CD8-positive, alpha-beta memory T cell (primary cell): ENCODE data around the gene DUS2. TPM values are rescaled to one million over a fixed set of nuclear protein-coding genes. Genes with fewer than 3 reads are reported as not detected.
"Not testable (repeated sequence)": the region's sequence is repeated elsewhere in the genome, so short reads cannot be mapped to it uniquely, and the experiment has no call there.

ENCODE experiments used
- CTCF ChIA-PET: fragments of 350-600 bp; sonication (Branson Sonifier 250); formaldehyde crosslinking; loops from one replicate; lab custom pipeline; 2021; ENCODE audit warnings: antibody characterized with exemption; lab: Charles Lee
- POLR2A ChIA-PET: fragments of 350-600 bp; sonication (Branson Sonifier 250); formaldehyde crosslinking; loops from one replicate; lab custom pipeline; 2021; ENCODE audit warnings: antibody characterized with exemption; lab: Charles Lee
- DNase-seq, 5 donors: peaks; one replicate each; pipeline versions ENCODE4 v3.0.0 to v3.0.0-alpha.2; 2020 to 2022; ENCODE audit warnings: mixed read lengths in 1 of 5
- H3K27ac ChIP-seq: one replicate; pipeline ENCODE4 v1.7.0; 2013; ENCODE audit warnings: low read depth, mild to moderate bottlenecking, low read length, moderate library complexity
- H3K27me3 ChIP-seq: 2 replicates; pipeline ENCODE4 v1.7.0; 2013; ENCODE audit warnings: low read length, mild to moderate bottlenecking; ENCODE audit not compliant: insufficient read depth, poor library complexity, severe bottlenecking
- H3K36me3 ChIP-seq: 2 replicates; pipeline ENCODE4 v1.7.0; 2013; ENCODE audit warnings: mild to moderate bottlenecking, low read length, moderate library complexity; ENCODE audit not compliant: insufficient read depth
- H3K4me1 ChIP-seq: 2 replicates; pipeline ENCODE4 v1.7.0; 2013; ENCODE audit warnings: mild to moderate bottlenecking, low read length, moderate library complexity; ENCODE audit not compliant: insufficient read depth
- H3K4me3 ChIP-seq: 2 replicates; pipeline ENCODE4 v1.7.0; 2013; ENCODE audit warnings: mild to moderate bottlenecking, low read length
- H3K9me3 ChIP-seq: 2 replicates; pipeline ENCODE4 v1.7.0; 2013; ENCODE audit warnings: mild to moderate bottlenecking, low read length
- H3K27ac Mint-ChIP-seq, 8 donors: one replicate each; pipeline ENCODE4 v1.8.0; 2020 to 2021; ENCODE audit warnings: mixed read lengths in 8 of 8, mild to moderate bottlenecking in 6 of 8, inconsistent platforms in 3 of 8, moderate library complexity in 3 of 8
- H3K27me3 Mint-ChIP-seq, 2 donors: one replicate each; pipeline ENCODE4 v1.8.0; 2020 to 2021; ENCODE audit warnings: mixed read lengths in 2 of 2, mild to moderate bottlenecking in 1 of 2, moderate library complexity in 1 of 2
- H3K36me3 Mint-ChIP-seq, 3 donors: one replicate each; pipeline ENCODE4 v1.8.0; 2020 to 2021; ENCODE audit warnings: mixed read lengths in 3 of 3, inconsistent platforms in 1 of 3, mild to moderate bottlenecking in 1 of 3
- H3K4me1 Mint-ChIP-seq, 3 donors: one replicate each; pipeline ENCODE4 v1.8.0; 2020 to 2021; ENCODE audit warnings: mixed read lengths in 3 of 3, inconsistent platforms in 1 of 3, mild to moderate bottlenecking in 1 of 3
- H3K4me3 Mint-ChIP-seq, 7 donors: one replicate each; pipeline ENCODE4 v1.8.0; 2020 to 2021; ENCODE audit warnings: mixed read lengths in 7 of 7, mild to moderate bottlenecking in 6 of 7, moderate library complexity in 4 of 7, inconsistent platforms in 2 of 7
- H3K9me3 Mint-ChIP-seq, 5 donors: one replicate each; pipeline ENCODE4 v1.8.0; 2020 to 2022; ENCODE audit warnings: mixed read lengths in 5 of 5, mild to moderate bottlenecking in 3 of 5, moderate library complexity in 2 of 5, inconsistent platforms in 1 of 5
- polyA plus RNA-seq: library from polyadenylated mRNA; unstranded; fragments of 300-500 nt; fragmentation: Illumina TruSeq; gene quantifications from one replicate; pipeline ENCODE4 v1.2.3, GENCODE V29; 2021
- total RNA-seq, 2 experiments: library from RNA; stranded (reverse); gene quantifications; one replicate each; pipeline ENCODE4 v1.2.3, GENCODE V29; 2021

Gene DUS2
- total and polyA plus RNA-seq, 3 experiments from 2014 or later = 15.3 to 32.2 (median 31.3) TPM

DNA sequence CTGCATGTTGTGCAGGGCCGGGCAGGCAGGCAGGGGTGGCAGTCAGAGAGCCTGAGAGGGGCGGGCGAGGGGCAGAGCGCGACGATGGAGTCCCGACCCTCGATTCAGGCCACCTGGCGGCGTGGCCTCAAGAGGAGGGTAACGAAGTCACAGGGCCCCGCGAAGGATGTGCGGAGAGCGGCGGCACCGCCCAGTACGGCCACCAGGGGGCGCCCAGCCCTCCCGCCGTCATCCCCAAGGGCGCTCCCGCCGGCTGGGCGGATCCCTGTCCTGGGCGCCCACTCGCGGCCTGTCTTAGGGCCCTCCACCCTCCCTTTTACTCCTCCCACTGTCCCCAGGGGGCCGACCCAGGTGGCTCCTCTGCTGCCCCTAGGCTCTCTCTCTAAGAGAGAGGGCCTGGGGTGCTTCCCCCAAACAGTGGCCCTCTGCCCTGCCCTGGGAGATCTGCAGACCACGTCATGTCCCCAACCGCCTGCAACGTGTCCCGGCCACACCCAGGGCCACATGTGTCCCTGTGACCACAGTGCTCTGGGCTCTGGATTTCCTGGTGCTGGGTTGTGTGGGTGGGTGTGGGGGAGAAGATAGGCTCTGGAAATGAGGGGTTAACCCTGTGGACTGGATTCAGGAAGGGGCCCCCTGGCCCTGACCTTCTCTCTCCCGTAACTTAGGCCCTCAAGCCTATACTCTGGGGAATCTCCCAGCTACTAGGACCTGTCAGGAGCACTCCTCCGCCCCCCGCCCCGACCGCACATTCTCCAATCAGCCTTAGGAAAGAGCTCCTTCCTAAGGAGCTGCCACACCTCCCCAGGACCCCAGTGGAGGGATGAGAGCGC lies 29.7 kb upstream of the DUS2 start:
- peak overlapping the region; percentile 71 for H3K27ac ChIP-seq
- H3K36me3 ChIP-seq = no peaks in the 10 kb centered on the region
- POLR2A ChIA-PET = interaction anchor here (0.7 to 1.4 kb wide), 2 partner anchors 12 to 842 kb away, joined by 8 to 9 read pairs; no protein-coding TSS in a partner anchor

GRCh38 chr16:67994040-67994408 lies 29.1 kb upstream of the DUS2 start:
- Mint-ChIP-seq H3K4me3 (peak overlapping the region; percentile 73 to 88 (median 82)), H3K36me3 (peaks cover 0 to 19% (median 2%) of the 10 kb centered on the region in 3 donors), H3K4me1 (peaks cover 27 to 54% (median 38%) of the 10 kb centered on the region in 3 donors), H3K27ac (peak overlapping the region; percentile 78 to 98 (median 95))
- peak in 1 of 5 donors; percentile 30 for DNase-seq
- POLR2A ChIA-PET = interaction anchor here (0.7 to 1.4 kb wide), 2 partner anchors 12 to 842 kb away, joined by 8 to 9 read pairs; no protein-coding TSS in a partner anchor
- CTCF ChIA-PET = interaction anchor here (0.7 to 3.6 kb wide), 15 partner anchors 9 to 110 kb away, joined by 3 to 13 read pairs (median 4); partner anchors contain the start of genes DUS2, NFATC3 and NRN1L
- not testable (repeated sequence) for H3K9me3 Mint-ChIP-seq, H3K9me3 ChIP-seq, H3K36me3 ChIP-seq, H3K27me3 Mint-ChIP-seq, H3K27me3 ChIP-seq
- Histone ChIP-seq H3K27ac (peak overlapping the region; percentile 71), H3K4me3 (peak overlapping the region; percentile 41), H3K4me1 (peaks cover 25% of the 10 kb centered on the region)

More for the DNA sequence above, 29.7 kb upstream of the DUS2 start:
- CTCF ChIA-PET = interaction anchor here (0.7 to 3.6 kb wide), 16 partner anchors 9 to 110 kb away, joined by 3 to 13 read pairs (median 4); partner anchors contain the start of genes DDX28, DUS2, NFATC3 and NRN1L
- H3K36me3 Mint-ChIP-seq = peaks cover 0 to 14% (median 2%) of the 10 kb centered on the region in 3 donors
- H3K4me1 ChIP-seq = peaks cover 23% of the 10 kb centered on the region
- no peaks in the 10 kb centered on the region for H3K27me3 ChIP-seq
- H3K4me3 Mint-ChIP-seq = peak overlapping the region; percentile 73 to 88 (median 82)
- H3K9me3 ChIP-seq = no peaks in the 10 kb centered on the region
- peak; percentile 75 to 85 (median 81) for DNase-seq
- no peaks in the 10 kb centered on the region for H3K9me3 Mint-ChIP-seq
- peaks cover 22 to 48% (median 32%) of the 10 kb centered on the region in 3 donors for H3K4me1 Mint-ChIP-seq
- H3K4me3 ChIP-seq = peak overlapping the region; percentile 41
- no peaks in the 10 kb centered on the region for H3K27me3 Mint-ChIP-seq
- peak overlapping the region; percentile 78 to 98 (median 95) for H3K27ac Mint-ChIP-seq

DNA sequence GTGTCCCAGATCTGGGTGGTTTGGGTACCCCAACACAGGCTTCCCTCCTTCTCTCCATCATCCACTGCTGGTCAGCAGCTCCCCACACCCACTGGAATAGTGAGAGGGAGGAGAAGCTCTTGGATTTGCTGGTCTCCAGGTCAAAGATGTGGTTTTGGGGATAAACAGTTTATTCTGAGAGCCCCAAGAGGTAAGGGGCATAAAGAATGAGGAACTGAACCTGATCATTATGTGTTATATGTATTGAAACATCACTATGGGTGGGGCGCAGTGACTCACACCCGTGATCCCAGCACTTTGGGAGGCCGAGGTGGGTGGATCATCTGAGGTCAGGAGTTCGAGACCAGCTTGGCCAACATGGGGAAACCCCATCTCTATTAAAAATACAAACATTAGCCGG lies 27.7 kb upstream of the DUS2 start:
- CTCF ChIA-PET = interaction anchor here (1.0 to 2.4 kb wide), 5 partner anchors 11 to 49 kb away, joined by 3 to 17 read pairs (median 4); no protein-coding TSS in a partner anchor
- H3K36me3 ChIP-seq = no peaks in the 10 kb centered on the region
- peak overlapping the region; percentile 54 to 93 (median 78) for H3K27ac Mint-ChIP-seq
- H3K27me3 ChIP-seq = no peaks in the 10 kb centered on the region
- no peaks in the 10 kb centered on the region for H3K9me3 Mint-ChIP-seq
- H3K4me3 Mint-ChIP-seq = peak overlapping the region in 2 of 7 donors; percentile 41 to 67
- peaks cover 41 to 68% (median 52%) of the 10 kb centered on the region in 3 donors for H3K4me1 Mint-ChIP-seq
- POLR2A ChIA-PET = no interaction called here
- DNase-seq = no peak
- H3K9me3 ChIP-seq = no peaks in the 10 kb centered on the region
- no peak overlapping the region for H3K4me3 ChIP-seq
- peaks cover 39% of the 10 kb centered on the region for H3K4me1 ChIP-seq
- H3K27me3 Mint-ChIP-seq = no peaks in the 10 kb centered on the region
- H3K27ac ChIP-seq = no peak overlapping the region
- H3K36me3 Mint-ChIP-seq = peaks cover 0 to 20% (median 2%) of the 10 kb centered on the region in 3 donors

DNA sequence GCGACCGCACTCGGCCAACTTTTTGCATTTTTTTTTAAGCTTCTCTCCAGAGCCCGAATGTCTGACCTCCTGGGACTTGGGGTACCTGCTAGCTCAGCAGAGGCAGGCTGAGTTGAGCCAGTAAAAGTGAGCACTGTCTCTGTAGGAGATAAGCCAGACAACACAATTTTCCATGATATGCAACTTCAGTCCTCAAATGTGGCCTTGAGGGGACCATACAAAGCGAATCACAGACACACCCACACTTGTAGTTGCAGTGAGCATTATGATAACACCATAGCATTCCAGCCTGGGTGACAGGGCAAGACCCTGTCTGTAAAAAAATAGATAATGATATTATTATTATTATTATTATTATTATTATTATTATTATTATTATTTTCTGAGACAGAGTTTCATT lies 26.4 kb upstream of the DUS2 start:
- H3K4me1 Mint-ChIP-seq = peaks cover 50 to 77% (median 63%) of the 10 kb centered on the region in 3 donors
- POLR2A ChIA-PET = interaction anchor here (1.1 kb wide), 1 partner anchor 44 kb away, joined by 4 read pairs; no protein-coding TSS in a partner anchor
- H3K9me3 Mint-ChIP-seq = no peaks in the 10 kb centered on the region
- no peaks in the 10 kb centered on the region for H3K27me3 Mint-ChIP-seq
- Histone ChIP-seq H3K9me3 (no peaks in the 10 kb centered on the region), H3K4me3 (no peak overlapping the region), H3K36me3 (no peaks in the 10 kb centered on the region), H3K27ac (no peak overlapping the region), H3K27me3 (no peaks in the 10 kb centered on the region), H3K4me1 (peaks cover 51% of the 10 kb centered on the region)
- DNase-seq = no peak
- H3K36me3 Mint-ChIP-seq = peaks cover 0 to 15% (median 2%) of the 10 kb centered on the region in 3 donors
- peak overlapping the region in 3 of 7 donors; percentile 16 to 50 (median 38) for H3K4me3 Mint-ChIP-seq
- H3K27ac Mint-ChIP-seq = peak overlapping the region in 6 of 8 donors; percentile 35 to 79 (median 67)
- CTCF ChIA-PET = interaction anchor here (1.3 to 2.4 kb wide), 5 partner anchors 9 to 89 kb away, joined by 3 to 17 read pairs (median 4); partner anchors contain the start of genes DPEP2NB and NFATC3

- Histone ChIP-seq H3K4me1 (peaks cover 50% of the 10 kb centered on the region), H3K4me3 (peak overlapping the region; percentile 70)
- not testable (repeated sequence) for H3K27me3 ChIP-seq, H3K9me3 ChIP-seq, H3K27ac ChIP-seq, H3K36me3 ChIP-seq, H3K9me3 Mint-ChIP-seq, H3K27me3 Mint-ChIP-seq, DNase-seq
- Mint-ChIP-seq H3K36me3 (peaks cover 0 to 11% (median 2%) of the 10 kb centered on the region in 3 donors), H3K4me1 (peaks cover 52 to 75% (median 63%) of the 10 kb centered on the region in 3 donors), H3K27ac (peak overlapping the region in 6 of 8 donors; percentile 77 to 96 (median 92)), H3K4me3 (peak overlapping the region; percentile 83 to 92 (median 85))
- CTCF ChIA-PET = interaction anchor here (0.9 to 3.4 kb wide), 8 partner anchors 10 to 235 kb away, joined by 3 to 15 read pairs (median 3); partner anchors contain the start of genes DDX28, DPEP2NB and DUS2
- POLR2A ChIA-PET = interaction anchor here (0.6 to 1.3 kb wide), 6 partner anchors 24 to 750 kb away, joined by 3 to 7 read pairs (median 4); partner anchors contain the start of genes ATP6V0D1, DDX28, DUS2 and GFOD2
Measured at GRCh38 chr16:67998231-67998778, 24.8 kb upstream of the DUS2 start.

DNA sequence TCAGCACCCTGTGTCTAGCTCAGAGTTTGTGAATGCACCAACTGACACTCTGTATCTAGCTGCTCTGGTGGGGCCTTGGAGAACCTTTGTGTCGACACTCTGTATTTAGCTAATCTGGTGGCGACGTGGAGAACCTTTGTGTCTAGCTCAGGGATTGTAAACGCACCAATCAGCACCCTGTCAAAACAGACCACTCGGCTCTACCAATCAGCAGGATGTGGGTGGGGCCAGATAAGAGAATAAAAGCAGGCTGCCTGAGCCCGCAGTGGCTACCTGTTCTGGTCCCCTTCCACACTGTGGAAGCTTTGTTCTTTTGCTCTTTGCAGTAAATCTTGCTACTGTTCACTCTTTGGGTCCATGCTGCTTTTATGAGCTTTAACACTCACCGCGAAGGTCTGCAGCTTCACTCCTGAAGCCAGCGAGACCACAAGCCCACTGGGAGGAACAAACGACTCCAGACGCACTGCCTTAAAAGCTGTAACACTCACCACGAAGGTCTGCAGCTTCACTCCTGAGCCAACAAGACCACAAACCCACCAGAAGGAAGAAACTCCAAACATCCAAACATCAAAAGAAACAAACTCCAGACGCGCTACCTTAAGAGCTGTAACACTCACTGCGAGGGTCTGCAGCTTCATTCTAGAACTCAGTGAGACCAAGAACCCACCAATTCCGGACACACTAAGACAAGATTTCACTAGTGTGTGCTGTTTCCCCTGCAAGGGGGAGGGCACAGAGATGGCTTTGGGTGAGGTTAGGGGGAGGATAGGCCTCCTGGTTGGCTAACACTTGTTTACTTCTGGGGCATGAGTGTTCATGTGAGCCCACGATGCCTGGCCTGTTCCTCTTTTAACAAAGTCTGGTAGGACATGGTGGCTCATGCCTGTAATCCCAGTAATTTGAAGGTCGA lies 24.1 kb upstream of the DUS2 start, which contains the start of gene DPEP2:
Gene DPEP2 (minus strand): TSS at position 706 of the 910 bp plus-strand sequence. CDS start 6,272 bp downstream, outside the sequence.
- Histone ChIP-seq H3K27ac (peak within 1 kb of the TSS; percentile 14), H3K4me3 (peak within 1 kb of the TSS; percentile 70), H3K4me1 (peaks cover 43% of the 10 kb centered on the region)
- H3K36me3 ChIP-seq, H3K27me3 Mint-ChIP-seq, H3K9me3 ChIP-seq, H3K27me3 ChIP-seq, H3K9me3 Mint-ChIP-seq: not testable (repeated sequence)
- Mint-ChIP-seq H3K27ac (peak within 1 kb of the TSS; percentile 77 to 96 (median 95)), H3K4me3 (peak within 1 kb of the TSS; percentile 83 to 92 (median 85)), H3K36me3 (peaks cover 0 to 11% (median 2%) of the 10 kb centered on the region in 3 donors), H3K4me1 (peaks cover 45 to 72% (median 56%) of the 10 kb centered on the region in 3 donors)
- DNase-seq = peak in 3 of 5 donors; percentile 49 to 74 (median 70)
- CTCF ChIA-PET = interaction anchor here (0.9 to 3.4 kb wide), 6 partner anchors 9 to 234 kb away, joined by 3 to 15 read pairs (median 4); partner anchors contain the start of genes DDX28 and DUS2
- POLR2A ChIA-PET = interaction anchor here (0.6 to 1.3 kb wide), 8 partner anchors 18 to 751 kb away, joined by 3 to 7 read pairs (median 4); partner anchors contain the start of genes ATP6V0D1, DDX28, DUS2 and GFOD2
